Left renal cortex interstitium (tissue), 4 donors: Measurements from ENCODE around the gene KCNE4. TPM values are rescaled to one million over a fixed set of nuclear protein-coding genes. Genes with fewer than 3 reads are reported as not detected.
A peak's percentile ranks its signal among the peaks of the same experiment; 100 is the strongest.

ENCODE experiments used
- DNase-seq, 4 donors: peaks; one replicate each; pipeline ENCODE4 v3.0.0-alpha.2; 2013; ENCODE audit warnings: low read depth in 4 of 4, low spot score in 2 of 4, missing footprints in 1 of 4
- polyA plus RNA-seq, 4 donors: library from polyadenylated mRNA; unstranded; fragments of 120-200 nt; gene quantifications; one replicate each; pipeline ENCODE4 v1.2.1, GENCODE V29; 2013; ENCODE audit not compliant: insufficient read length in 4 of 4

Gene KCNE4
- polyA plus RNA-seq, 4 donors = 14.3 to 21.2 (median 16.1) TPM

GRCh38 chr2:223082706-223083105 is 30.7 kb downstream of the KCNE4 start:
- no peak for DNase-seq

GRCh38 chr2:223083402-223084070 is 31.5 kb downstream of the KCNE4 start:
- DNase-seq = no peak

- DNase-seq = no peak
Observed at GRCh38 chr2:223084873-223085272, 32.9 kb downstream of the KCNE4 start.

- DNase-seq = no peak
Observed at GRCh38 chr2:223086370-223086981, 34.5 kb downstream of the KCNE4 start.

- no peak for DNase-seq
Observed at GRCh38 chr2:223087466-223087865, 35.5 kb downstream of the KCNE4 start.

- DNase-seq = no peak
Observed at GRCh38 chr2:223088866-223089265, 36.9 kb downstream of the KCNE4 start.

GRCh38 chr2:223090039-223090438 is 38.0 kb downstream of the KCNE4 start:
- no peak for DNase-seq

- DNase-seq = no peak
Observed at GRCh38 chr2:223090540-223091235, 38.7 kb downstream of the KCNE4 start.

- no peak for DNase-seq
Observed at GRCh38 chr2:223092667-223093066, 40.7 kb downstream of the KCNE4 start.

GRCh38 chr2:223093436-223094241 is 41.6 kb downstream of the KCNE4 start:
- DNase-seq = no peak

GRCh38 chr2:223095207-223095606 is 43.2 kb downstream of the KCNE4 start:
- no peak for DNase-seq

GRCh38 chr2:223096235-223096970 is 44.4 kb downstream of the KCNE4 start:
- DNase-seq = no peak

- no peak for DNase-seq
Observed at GRCh38 chr2:223097888-223098383, 45.9 kb downstream of the KCNE4 start.

- DNase-seq = no peak
Observed at GRCh38 chr2:223099561-223099960, 47.6 kb downstream of the KCNE4 start.

- DNase-seq = peak in 3 of 4 donors; percentile 36 to 70 (median 38)
Observed at GRCh38 chr2:223100061-223100511, 48.1 kb downstream of the KCNE4 start.

GRCh38 chr2:223101340-223102039 is 49.5 kb downstream of the KCNE4 start:
- no peak for DNase-seq

- DNase-seq = no peak
Observed at GRCh38 chr2:223102040-223102400, 50.0 kb downstream of the KCNE4 start.

GRCh38 chr2:223102450-223102849 is 50.5 kb downstream of the KCNE4 start:
- no peak for DNase-seq

- no peak for DNase-seq
Observed at GRCh38 chr2:223104336-223105132, 52.5 kb downstream of the KCNE4 start.
